ENCODE data around the gene OLIG3.

Gene OLIG3

GRCh38 chr6:137495703-137496336, 1.6 kb upstream of the OLIG3 start:
- no peak for DNase-seq

DNA sequence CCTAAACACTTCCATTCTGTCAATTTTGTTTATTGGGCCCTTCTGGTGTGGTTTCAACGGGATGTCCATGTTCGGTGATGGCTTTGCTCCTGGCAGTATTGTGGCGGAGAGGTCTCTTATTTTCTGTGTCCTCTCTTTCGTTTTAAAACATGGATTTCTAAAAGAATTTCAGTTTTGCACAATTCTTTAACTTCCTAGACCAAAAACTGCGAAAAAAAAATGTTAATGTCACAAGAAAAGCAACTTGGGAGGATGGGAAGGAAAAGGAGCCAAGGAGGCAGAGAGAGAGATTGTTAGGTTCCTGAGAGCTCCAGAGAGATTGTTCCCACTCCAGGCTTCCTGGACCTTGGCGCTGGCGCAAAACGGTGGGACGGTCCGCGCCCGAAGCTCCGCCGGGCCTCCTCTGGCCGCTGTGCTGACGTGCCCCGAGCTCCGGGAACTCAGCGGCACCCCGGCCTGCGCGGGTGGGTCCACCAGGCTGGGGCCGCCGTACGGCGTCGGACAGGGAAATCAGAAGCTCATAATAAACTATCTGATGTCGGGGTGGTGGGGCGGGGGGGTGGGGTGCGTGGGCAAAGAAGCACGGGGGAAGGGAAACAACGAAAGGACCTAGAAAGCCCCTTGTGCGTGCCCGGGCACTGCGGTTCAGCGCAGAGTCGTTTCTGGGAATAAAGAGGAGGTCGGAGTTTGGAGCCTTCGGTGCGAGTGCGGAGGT, 951 bp upstream of the OLIG3 start:
- DNase-seq, result no peak

GRCh38 chr6:137493218-137494038, 766 bp downstream of the OLIG3 start:
- no peak for DNase-seq

GRCh38 chr6:137492289-137493217, 1.6 kb downstream of the OLIG3 start:
- DNase-seq, result no peak

DNA sequence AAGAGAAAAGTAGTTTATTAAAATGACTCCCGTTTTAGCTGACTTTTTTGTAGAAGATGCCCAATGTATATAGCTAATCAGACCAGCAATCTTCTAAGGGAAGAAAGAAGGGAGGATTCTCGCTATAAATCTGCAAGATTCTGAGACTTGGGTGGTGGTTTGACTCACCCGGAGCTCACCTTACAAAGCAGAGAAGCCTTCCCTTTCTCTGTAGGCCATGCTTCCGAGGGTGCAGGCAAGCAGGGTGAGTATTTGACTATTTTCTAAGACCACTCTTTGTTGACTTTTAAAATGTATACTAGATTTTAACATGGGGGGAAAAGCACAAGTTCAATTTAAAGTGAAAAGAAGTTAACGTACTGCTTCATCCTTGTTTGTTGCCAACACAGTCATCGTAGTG, 2.7 kb downstream of the OLIG3 start:
- no peak for DNase-seq

- no peak for DNase-seq
Observed at GRCh38 chr6:137490961-137491360, 3.2 kb downstream of the OLIG3 start.

GRCh38 chr6:137490006-137490905, 3.9 kb downstream of the OLIG3 start:
- DNase-seq, result no peak

GRCh38 chr6:137489046-137490005, 4.9 kb downstream of the OLIG3 start:
- DNase-seq, result no peak

GRCh38 chr6:137488150-137489045, 5.8 kb downstream of the OLIG3 start:
- no peak for DNase-seq

- DNase-seq, result no peak
Observed at GRCh38 chr6:137487869-137488149, 6.4 kb downstream of the OLIG3 start.

DNA sequence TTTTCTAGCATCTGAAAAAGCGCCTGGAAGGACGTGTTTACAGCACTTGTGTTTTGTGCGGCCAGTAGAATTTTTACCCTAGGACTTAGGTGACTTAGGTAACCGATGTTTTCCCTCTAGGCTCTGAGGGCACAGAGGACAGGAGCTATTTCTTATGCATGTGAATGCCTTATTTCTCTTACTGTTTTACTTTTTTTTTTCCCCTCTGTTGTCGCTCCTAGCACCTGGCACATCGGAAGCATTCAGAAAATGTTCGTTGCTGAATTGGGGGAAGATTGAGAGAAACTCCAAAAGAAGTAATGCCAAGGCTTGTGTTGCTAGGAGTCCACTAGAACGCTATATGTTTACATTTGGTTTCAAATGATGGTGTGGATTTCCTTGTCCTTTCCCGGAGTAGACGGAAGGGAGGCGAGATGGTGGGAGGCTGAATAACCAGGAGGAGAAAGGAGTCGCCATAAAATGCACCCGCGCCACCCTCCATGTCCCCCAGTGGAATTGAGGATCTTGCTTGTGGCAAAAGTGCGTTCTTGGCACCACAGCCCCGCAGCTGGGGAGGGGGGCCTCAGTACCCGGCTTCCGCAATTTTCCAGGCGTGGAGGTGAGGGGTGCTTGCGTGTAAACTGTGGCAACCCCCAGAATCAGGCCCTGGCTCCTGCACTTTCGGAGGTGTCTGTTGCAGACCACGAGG, 6.9 kb downstream of the OLIG3 start:
- no peak for DNase-seq

DNA sequence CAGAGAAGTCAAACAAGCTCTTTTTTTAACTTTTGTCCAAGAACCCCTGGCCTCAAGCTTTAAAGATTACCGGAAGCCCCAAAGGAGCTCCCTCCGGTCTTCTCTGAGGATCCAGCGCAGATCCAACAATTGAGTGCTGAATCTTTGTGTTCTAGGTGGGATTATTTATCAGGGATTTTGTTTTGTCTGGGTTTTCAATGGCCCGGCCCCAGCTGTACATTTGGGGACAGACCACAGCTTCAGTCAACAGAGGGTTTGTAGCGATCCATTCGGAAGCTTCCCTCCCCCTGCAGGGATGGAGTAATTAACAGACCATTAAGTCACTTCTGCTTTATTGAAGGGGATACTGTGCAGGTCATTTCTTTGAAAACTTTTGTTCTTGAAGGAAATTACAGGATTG, 7.8 kb downstream of the OLIG3 start:
- no peak for DNase-seq

- no peak for DNase-seq
Observed at GRCh38 chr6:137480431-137480830, 13.8 kb downstream of the OLIG3 start.

DNA sequence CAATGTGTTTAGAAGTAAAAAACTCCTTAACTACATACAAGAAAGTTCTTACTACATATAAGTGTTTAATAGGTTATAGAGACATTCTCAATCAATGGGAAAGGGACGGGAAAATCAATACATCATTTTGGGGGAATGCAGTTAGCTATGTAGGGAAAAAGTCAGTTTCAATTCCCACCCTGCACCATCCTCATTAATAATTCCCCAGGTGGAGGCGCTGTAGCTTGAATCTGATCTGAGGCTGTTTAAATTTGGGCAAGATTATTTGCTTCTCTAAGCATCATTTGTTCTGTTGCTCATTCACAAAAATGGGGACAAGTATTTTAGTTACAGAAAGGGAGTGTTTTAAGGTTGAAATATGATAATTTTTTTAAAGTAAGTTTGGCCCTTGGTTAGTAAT, 19.1 kb downstream of the OLIG3 start:
- no peak for DNase-seq

- DNase-seq, result no peak
Observed at GRCh38 chr6:137473598-137473997, 20.6 kb downstream of the OLIG3 start.

DNA sequence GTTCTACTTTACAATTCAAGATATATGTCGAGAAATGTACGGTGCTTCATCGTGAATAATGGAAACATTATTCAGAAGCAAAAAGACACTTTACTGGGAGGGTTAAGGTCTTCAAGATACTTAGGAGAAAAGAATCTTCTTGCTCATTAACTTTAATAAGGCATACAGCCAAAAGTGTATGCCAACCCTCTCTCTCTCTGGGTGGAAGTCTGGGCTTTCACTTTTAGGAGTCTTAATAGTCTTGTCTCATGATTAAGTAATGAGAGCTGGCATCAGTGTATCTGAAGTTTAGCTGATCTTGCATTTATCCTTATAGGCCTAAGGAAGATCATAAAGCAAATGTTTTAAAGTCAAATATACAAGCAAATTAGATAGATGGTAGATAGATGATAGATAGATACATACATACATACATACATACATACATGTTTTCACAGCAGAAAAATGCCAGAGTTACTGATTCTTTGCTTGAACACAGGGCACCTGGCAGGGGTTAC, 21.5 kb downstream of the OLIG3 start:
- no peak for DNase-seq

DNA sequence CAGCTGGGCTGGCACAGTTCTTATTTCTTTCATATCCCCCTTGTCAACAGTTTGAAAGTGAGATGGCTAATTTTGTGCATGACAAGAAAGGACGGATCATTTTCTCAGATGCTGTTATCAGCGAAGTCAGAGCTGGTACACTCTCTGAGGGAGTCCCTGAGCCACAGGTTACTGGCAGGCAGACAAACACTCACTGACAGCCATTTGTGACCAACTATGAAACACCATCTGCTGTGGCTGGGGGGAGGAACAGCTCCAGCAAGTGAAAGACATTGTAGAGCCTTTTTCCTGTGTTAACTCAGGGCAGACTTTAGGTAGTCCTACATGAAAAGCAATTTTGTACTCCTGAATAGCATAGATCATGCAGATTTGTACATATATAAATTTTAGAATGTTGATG, 22.2 kb downstream of the OLIG3 start:
- no peak for DNase-seq

DNA sequence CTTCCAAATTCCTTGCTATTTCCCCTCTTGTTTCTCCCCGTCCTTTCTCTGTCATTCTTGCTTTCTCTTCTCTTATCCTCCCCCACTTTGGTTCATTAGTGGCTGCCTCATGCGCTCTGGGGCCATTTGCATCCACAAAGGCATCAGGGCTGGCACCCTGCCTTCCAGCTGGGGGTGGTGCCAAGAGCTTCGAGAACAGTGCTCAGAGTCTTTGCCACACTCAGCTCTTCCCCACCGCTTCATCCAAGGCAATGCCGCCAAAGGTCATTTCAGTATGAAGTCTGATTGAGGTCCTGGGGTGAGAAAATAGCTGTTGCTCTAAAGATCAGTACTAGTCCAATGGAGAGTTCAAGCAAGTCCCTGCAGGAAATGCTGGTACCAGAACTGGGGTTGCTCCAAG, 22.7 kb downstream of the OLIG3 start:
- DNase-seq, result no peak

DNA sequence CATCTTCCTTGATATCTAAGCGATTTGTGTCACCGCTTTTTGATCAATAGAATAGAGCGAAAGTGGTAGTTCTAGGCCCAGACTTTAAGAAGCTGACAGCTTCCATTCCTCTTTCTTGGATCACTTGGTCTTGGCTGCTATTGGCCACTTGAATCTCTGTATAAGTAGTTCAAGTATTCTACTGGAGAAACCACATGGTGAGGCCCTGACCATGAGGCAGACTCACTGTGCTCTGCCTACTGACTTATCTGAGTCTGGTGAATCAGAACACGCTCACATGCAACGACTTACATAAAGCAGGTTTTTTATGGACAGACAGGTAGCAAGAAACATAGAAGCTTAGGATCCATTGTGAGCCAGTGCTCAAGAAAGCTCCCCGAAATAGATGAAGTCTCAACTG, 27.0 kb downstream of the OLIG3 start:
- no peak for DNase-seq

Measured in activated T-cell treated with anti-CD3 and anti-CD28 coated beads for 4 hours (primary cell).